Daoy (cell line): ENCODE measurements around the gene TSPAN11. TPM values are rescaled to one million over a fixed set of nuclear protein-coding genes. Genes with fewer than 3 reads are reported as not detected.

ENCODE experiments used
- total RNA-seq: library from RNA; depleted of rRNA; stranded (reverse); fragments of >200 nt; shearing (Covaris generic); gene quantifications from 2 replicates; pipeline ENCODE4 v1.2.3, GENCODE V29; 2014; rRNA removed

Gene TSPAN11
- total RNA-seq, 1 experiment from 2014 or later = not detected

Other genes with a start within 250 kb of the TSPAN11 start
- gene IPO8, start 230.9 kb upstream of the TSPAN11 start, total RNA-seq = 22.3 and 27.9 TPM in 2 replicates
- gene CAPRIN2, start 171.8 kb upstream of the TSPAN11 start, total RNA-seq = 11.7 and 14.8 TPM in 2 replicates
- gene DDX11, start 147.1 kb downstream of the TSPAN11 start, total RNA-seq = 36.1 and 36.8 TPM in 2 replicates